NT2/D1 (cell line): Measurements from ENCODE around the gene NOTCH2.
"Not testable (repeated sequence)": the region's sequence is repeated elsewhere in the genome, so short reads cannot be mapped to it uniquely, and the experiment has no call there.

Source experiments
- YY1 ChIP-seq: IDR thresholded peaks from 2 replicates; pipeline ENCODE4 v1.6.1; 2011; ENCODE audit not compliant: insufficient read length, insufficient read depth
- ZNF274 ChIP-seq: IDR thresholded peaks from 2 replicates; pipeline ENCODE4 v1.6.1; 2011; ENCODE audit warnings: mild to moderate bottlenecking, low read depth, low read length

GRCh38 chr1:120068683-120069066, 787 bp downstream of the NOTCH2 start:
- TF ChIP-seq ZNF274, YY1: not testable (repeated sequence)
